Naive B cell (primary cell): ENCODE results near the gene CDADC1. TPM values are rescaled to one million over a fixed set of nuclear protein-coding genes. Genes with fewer than 3 reads are reported as not detected.

Experiments
- ATAC-seq, 2 donors: fragments of 150-1000 bp; cut with Tn5 transposase; 2 replicates each; pipeline ENCODE4 v1.10.0; 2021; ENCODE audit warnings: low read depth in 2 of 2, mild to moderate bottlenecking in 2 of 2, moderate library complexity in 2 of 2
- DNase-seq: peaks from one replicate; pipeline ENCODE4 v3.0.0; 2022
- H3K27ac Mint-ChIP-seq, 6 donors: one replicate each; pipeline ENCODE4 v1.8.0; 2020 to 2022; ENCODE audit warnings: mild to moderate bottlenecking in 6 of 6, mixed read lengths in 6 of 6, moderate library complexity in 5 of 6, inconsistent platforms in 2 of 6
- H3K27me3 Mint-ChIP-seq, 3 donors: one replicate each; pipeline ENCODE4 v1.8.0; 2021 to 2022; ENCODE audit warnings: mixed read lengths in 3 of 3, mild to moderate bottlenecking in 1 of 3
- H3K36me3 Mint-ChIP-seq, 2 donors: one replicate each; pipeline ENCODE4 v1.8.0; 2020 to 2022; ENCODE audit warnings: mixed read lengths in 2 of 2, inconsistent platforms in 1 of 2, mild to moderate bottlenecking in 1 of 2
- H3K4me1 Mint-ChIP-seq, 3 donors: one replicate each; pipeline ENCODE4 v1.8.0; 2020 to 2022; ENCODE audit warnings: mixed read lengths in 3 of 3, inconsistent platforms in 1 of 3, mild to moderate bottlenecking in 1 of 3, moderate library complexity in 1 of 3
- H3K4me3 Mint-ChIP-seq, 8 donors: one replicate each; pipeline ENCODE4 v1.8.0; 2020 to 2022; ENCODE audit warnings: mild to moderate bottlenecking in 8 of 8, mixed read lengths in 8 of 8, moderate library complexity in 8 of 8, inconsistent platforms in 2 of 8
- H3K9me3 Mint-ChIP-seq, 7 donors: one replicate each; pipeline ENCODE4 v1.8.0; 2020 to 2022; ENCODE audit warnings: mixed read lengths in 7 of 7, mild to moderate bottlenecking in 5 of 7, inconsistent platforms in 2 of 7, moderate library complexity in 1 of 7
- polyA plus RNA-seq, 6 donors: library from polyadenylated mRNA; unstranded; fragments of 300-500 nt; fragmentation: Illumina TruSeq; gene quantifications; one replicate each; pipeline ENCODE4 v1.2.3, GENCODE V29; 2021; ENCODE audit warnings: low read depth in 6 of 6

The CDADC1 gene
- polyA plus RNA-seq = 1 to 10 TPM; 1.8 to 8.0 (median 6.0) TPM

DNA sequence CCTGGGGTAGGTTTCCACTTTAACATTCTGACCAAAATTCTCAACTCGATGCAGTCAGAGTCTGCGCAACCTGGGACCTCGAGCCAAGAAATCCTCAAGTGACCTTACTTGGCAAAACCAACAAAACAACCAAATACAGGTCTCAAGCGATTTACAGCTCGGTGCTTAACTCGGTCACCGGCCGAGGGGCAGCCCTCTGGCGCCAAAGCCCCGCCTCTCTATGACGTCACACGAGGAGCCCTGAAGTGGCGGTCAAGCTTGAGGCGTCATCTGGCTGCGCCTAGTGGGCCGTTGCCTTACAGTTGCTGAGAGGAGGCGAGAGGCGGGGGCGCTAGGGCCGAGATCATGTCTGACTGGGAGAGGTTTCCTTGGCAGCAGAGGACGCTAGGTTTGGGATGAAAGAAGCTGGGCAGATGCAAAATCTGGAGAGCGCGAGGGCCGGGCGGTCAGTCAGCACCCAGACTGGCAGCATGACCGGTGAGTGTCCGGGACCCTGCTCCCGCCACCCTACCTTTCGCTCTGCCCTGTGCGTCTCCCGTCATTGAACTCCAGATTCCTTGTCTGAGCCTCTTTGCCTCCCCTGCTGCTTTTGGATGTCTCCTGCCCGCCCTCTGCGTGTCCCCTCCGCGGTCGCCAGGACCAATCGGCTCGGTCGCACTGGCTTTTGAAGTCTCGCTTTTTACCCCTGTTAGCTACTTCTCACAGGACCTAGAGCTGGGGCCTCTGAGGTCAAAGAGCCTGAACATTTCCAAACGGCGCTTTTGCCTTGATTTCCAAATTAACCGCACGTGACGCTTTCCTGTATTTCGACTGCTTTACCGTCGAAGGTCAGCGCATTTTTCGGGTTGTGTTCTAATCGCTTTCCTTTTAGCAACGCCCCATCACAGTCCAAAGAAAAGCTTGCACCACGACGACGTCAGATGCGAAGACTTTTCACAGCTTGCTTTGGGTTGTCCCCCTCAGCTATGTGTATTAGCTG lies at the start of gene CDADC1:
Gene CDADC1 (plus strand): TSS at position 283 of the 979 bp plus-strand sequence. CDS start 113 bp downstream, at position 396.
- H3K27me3 Mint-ChIP-seq = peaks cover 0 to 7% (median 7%) of the 10 kb centered on the region in 3 donors
- peaks cover 0 to 3% of the 10 kb centered on the region in 2 donors for H3K36me3 Mint-ChIP-seq
- no peaks in the 10 kb centered on the region for H3K9me3 Mint-ChIP-seq
- H3K4me3 Mint-ChIP-seq = peak within 1 kb of the TSS; percentile 97 to 100 (median 98)
- ATAC-seq (peak; percentile 92), DNase-seq (peak; percentile 87)
- H3K27ac Mint-ChIP-seq = peak within 1 kb of the TSS; percentile 94 to 99 (median 98)
- H3K4me1 Mint-ChIP-seq = peaks cover 17 to 30% (median 21%) of the 10 kb centered on the region in 3 donors

DNA sequence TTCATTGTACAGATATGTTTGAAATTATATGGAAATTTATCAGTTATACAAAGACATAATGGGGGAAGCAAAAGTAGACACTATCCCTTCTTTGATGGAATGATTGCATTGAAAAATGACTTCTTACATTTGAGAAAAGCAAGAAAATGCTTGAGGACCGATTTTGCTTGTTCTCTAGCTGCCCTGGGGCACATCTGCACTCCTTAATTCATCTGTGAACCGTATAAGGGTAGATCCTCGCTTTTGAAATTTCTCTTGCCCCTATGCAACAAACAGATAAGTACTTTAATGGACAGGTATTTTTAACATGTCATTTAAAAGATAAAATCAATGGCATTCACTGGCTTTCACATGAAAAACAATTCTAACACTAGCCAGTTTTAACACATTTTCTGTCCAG lies 41.1 kb upstream of the CDADC1 start:
- no peak overlapping the region for H3K4me3 Mint-ChIP-seq
- H3K27me3 Mint-ChIP-seq = no peaks in the 10 kb centered on the region
- DNase-seq (no peak), ATAC-seq (no peak)
- peaks cover 11 to 15% of the 10 kb centered on the region in 2 donors for H3K36me3 Mint-ChIP-seq
- H3K27ac Mint-ChIP-seq = no peak overlapping the region
- H3K4me1 Mint-ChIP-seq = no peaks in the 10 kb centered on the region
- H3K9me3 Mint-ChIP-seq = no peaks in the 10 kb centered on the region

DNA sequence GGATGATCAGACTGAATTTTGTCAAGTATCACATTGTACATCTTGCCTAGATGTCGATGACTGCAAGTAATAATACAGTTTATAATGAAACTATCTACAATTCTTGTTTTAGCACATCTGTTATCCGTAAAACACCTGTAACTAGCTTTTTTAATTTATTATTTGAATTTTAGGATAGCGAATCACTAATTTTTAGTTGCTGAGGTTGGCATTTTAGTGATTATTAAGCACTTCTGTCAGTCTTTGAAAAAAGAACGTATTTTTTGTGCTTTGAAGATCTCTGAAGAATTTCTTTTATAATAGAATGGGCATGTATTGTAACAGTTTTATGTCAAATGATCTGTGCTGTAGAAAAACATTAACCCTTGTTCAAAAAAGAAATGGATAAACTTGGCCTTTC lies 39.1 kb upstream of the CDADC1 start:
- Mint-ChIP-seq H3K4me3 (no peak overlapping the region), H3K9me3 (no peaks in the 10 kb centered on the region), H3K4me1 (peaks cover 1 to 4% (median 3%) of the 10 kb centered on the region in 3 donors), H3K27ac (no peak overlapping the region), H3K36me3 (peaks cover 11% of the 10 kb centered on the region in 2 donors), H3K27me3 (no peaks in the 10 kb centered on the region)
- ATAC-seq (no peak), DNase-seq (no peak)

DNA sequence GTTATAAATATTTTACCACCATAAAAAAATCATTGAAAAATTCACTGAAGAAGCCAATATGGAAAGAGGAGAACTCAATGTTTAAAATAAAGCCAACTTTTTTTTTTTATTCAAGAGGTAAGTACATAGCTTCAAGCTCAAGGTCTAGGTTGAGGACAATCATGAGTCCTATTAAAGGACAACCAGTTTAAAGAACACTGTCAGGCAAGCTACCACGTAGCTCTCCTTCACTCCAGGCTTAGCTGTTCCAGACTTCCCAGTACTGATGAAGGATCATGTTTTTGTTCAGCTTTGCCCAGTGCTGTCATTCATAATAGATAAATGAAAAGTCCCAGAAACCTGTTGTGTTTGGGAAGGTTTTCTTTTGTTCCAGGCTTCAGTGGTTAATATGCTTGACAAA lies 37.6 kb upstream of the CDADC1 start:
- no peak overlapping the region for H3K27ac Mint-ChIP-seq
- no peaks in the 10 kb centered on the region for H3K27me3 Mint-ChIP-seq
- peaks cover 14 to 19% (median 16%) of the 10 kb centered on the region in 3 donors for H3K4me1 Mint-ChIP-seq
- peaks cover 0 to 3% (median under 1%) of the 10 kb centered on the region in 7 donors for H3K9me3 Mint-ChIP-seq
- DNase-seq (no peak), ATAC-seq (no peak)
- peaks cover 7 to 11% of the 10 kb centered on the region in 2 donors for H3K36me3 Mint-ChIP-seq
- no peak overlapping the region for H3K4me3 Mint-ChIP-seq

GRCh38 chr13:49210669-49211068 lies 37.1 kb upstream of the CDADC1 start:
- Mint-ChIP-seq H3K27ac (no peak overlapping the region), H3K27me3 (no peaks in the 10 kb centered on the region), H3K9me3 (peaks cover 0 to 6% (median 2%) of the 10 kb centered on the region in 7 donors), H3K4me3 (no peak overlapping the region), H3K36me3 (peaks cover 7 to 8% of the 10 kb centered on the region in 2 donors), H3K4me1 (peaks cover 17 to 22% (median 18%) of the 10 kb centered on the region in 3 donors)
- DNase-seq = no peak
- ATAC-seq = no peak

DNA sequence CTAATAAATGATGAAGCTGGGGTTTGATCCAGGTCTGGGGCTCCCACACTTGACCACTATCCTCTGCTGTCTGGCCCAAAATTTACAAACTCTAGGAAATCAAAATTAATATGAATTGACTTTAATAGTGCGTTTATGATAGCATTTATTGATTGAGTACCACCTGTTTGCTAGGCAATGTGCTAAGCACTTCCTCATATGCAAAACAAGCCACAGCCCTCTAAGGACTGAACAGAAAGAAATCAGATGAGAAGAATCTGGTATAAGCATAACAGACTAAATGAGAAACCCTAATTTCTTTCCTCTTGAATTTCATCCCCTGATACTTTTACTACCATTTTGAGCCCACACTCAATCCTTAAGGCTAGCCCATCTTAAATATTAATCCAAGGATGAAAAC lies 34.2 kb upstream of the CDADC1 start:
- Mint-ChIP-seq H3K27me3 (peaks cover 21 to 23% (median 22%) of the 10 kb centered on the region in 3 donors), H3K27ac (peak overlapping the region in 1 of 6 donors; percentile 42), H3K4me1 (peaks cover 23 to 28% (median 26%) of the 10 kb centered on the region in 3 donors), H3K36me3 (peaks cover 0 to 19% of the 10 kb centered on the region in 2 donors), H3K9me3 (peaks cover 0 to 26% (median 7%) of the 10 kb centered on the region in 7 donors), H3K4me3 (peak overlapping the region in 2 of 8 donors; percentile 0 to 55)
- DNase-seq (no peak), ATAC-seq (peak; percentile 43 to 51)

GRCh38 chr13:49213997-49214916 lies 33.5 kb upstream of the CDADC1 start:
- H3K27me3 Mint-ChIP-seq = peaks cover 25 to 30% (median 28%) of the 10 kb centered on the region in 3 donors
- ATAC-seq = no peak
- H3K27ac Mint-ChIP-seq = peak overlapping the region in 2 of 6 donors; percentile 38 to 42
- H3K36me3 Mint-ChIP-seq = peaks cover 0 to 19% of the 10 kb centered on the region in 2 donors
- DNase-seq = no peak
- peak overlapping the region in 4 of 8 donors; percentile 0 to 57 (median 38) for H3K4me3 Mint-ChIP-seq
- peaks cover 0 to 26% (median 7%) of the 10 kb centered on the region in 7 donors for H3K9me3 Mint-ChIP-seq
- H3K4me1 Mint-ChIP-seq = peaks cover 23 to 28% (median 26%) of the 10 kb centered on the region in 3 donors

GRCh38 chr13:49214917-49215376 lies 32.8 kb upstream of the CDADC1 start:
- Mint-ChIP-seq H3K9me3 (peaks cover 0 to 26% (median 7%) of the 10 kb centered on the region in 7 donors), H3K27me3 (peaks cover 30 to 35% (median 34%) of the 10 kb centered on the region in 3 donors), H3K4me3 (peak overlapping the region in 5 of 8 donors; percentile 16 to 57 (median 29)), H3K4me1 (peaks cover 23 to 31% (median 28%) of the 10 kb centered on the region in 3 donors), H3K36me3 (peaks cover 0 to 19% of the 10 kb centered on the region in 2 donors), H3K27ac (peak overlapping the region in 3 of 6 donors; percentile 32 to 90 (median 38))
- peak; percentile 27 for DNase-seq
- ATAC-seq = peak; percentile 81 to 86

DNA sequence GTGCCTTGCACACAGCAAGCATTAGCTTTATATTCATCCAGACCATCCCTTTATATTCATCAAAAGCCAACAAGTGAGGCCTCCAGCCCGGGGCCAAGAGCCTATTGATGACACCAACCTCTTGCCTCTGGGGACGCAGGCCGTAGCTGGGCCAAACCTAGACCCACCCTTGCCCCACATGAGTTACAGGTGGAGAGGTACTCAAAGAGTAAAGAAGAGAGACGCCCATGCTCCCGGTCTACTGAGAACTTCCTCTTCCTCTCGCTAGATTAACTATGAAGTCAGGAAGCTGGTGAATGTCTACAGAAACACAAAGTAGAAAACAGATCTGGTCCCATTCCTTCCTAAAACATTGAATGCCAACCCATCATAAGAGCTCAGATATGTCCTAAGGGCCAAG lies 31.4 kb upstream of the CDADC1 start:
- Mint-ChIP-seq H3K27ac (no peak overlapping the region), H3K36me3 (peaks cover 0 to 22% of the 10 kb centered on the region in 2 donors)

GRCh38 chr13:49217962-49218492 lies 29.7 kb upstream of the CDADC1 start:
- ATAC-seq (no peak), DNase-seq (no peak)
- H3K9me3 Mint-ChIP-seq = peaks cover 0 to 26% (median 7%) of the 10 kb centered on the region in 7 donors
- H3K36me3 Mint-ChIP-seq = peaks cover 0 to 25% of the 10 kb centered on the region in 2 donors
- H3K4me3 Mint-ChIP-seq = peak overlapping the region in 7 of 8 donors; percentile 13 to 77 (median 57)
- H3K27ac Mint-ChIP-seq = peak overlapping the region in 2 of 6 donors; percentile 42 to 84
- H3K27me3 Mint-ChIP-seq = peaks cover 46 to 55% (median 54%) of the 10 kb centered on the region in 3 donors
- H3K4me1 Mint-ChIP-seq = peaks cover 23 to 35% (median 34%) of the 10 kb centered on the region in 3 donors

More for the DNA sequence above, 31.4 kb upstream of the CDADC1 start:
- Mint-ChIP-seq H3K27me3 (peaks cover 31 to 39% (median 38%) of the 10 kb centered on the region in 3 donors), H3K4me1 (peaks cover 23 to 33% (median 32%) of the 10 kb centered on the region in 3 donors), H3K9me3 (peaks cover 0 to 26% (median 7%) of the 10 kb centered on the region in 7 donors), H3K4me3 (peak overlapping the region in 1 of 8 donors; percentile 4)
- DNase-seq (no peak), ATAC-seq (no peak)

- H3K27ac Mint-ChIP-seq = peak overlapping the region in 3 of 6 donors; percentile 42 to 84 (median 50)
- H3K4me1 Mint-ChIP-seq = peaks cover 21 to 33% (median 31%) of the 10 kb centered on the region in 3 donors
- DNase-seq = no peak
- peaks cover 0 to 25% of the 10 kb centered on the region in 2 donors for H3K36me3 Mint-ChIP-seq
- H3K9me3 Mint-ChIP-seq = peaks cover 0 to 26% (median 7%) of the 10 kb centered on the region in 7 donors
- peak overlapping the region in 6 of 8 donors; percentile 25 to 73 (median 50) for H3K4me3 Mint-ChIP-seq
- no peak for ATAC-seq
- peaks cover 47 to 55% (median 54%) of the 10 kb centered on the region in 3 donors for H3K27me3 Mint-ChIP-seq
Observed at GRCh38 chr13:49218493-49219051, 29.2 kb upstream of the CDADC1 start.

GRCh38 chr13:49219647-49220035 lies 28.1 kb upstream of the CDADC1 start:
- Mint-ChIP-seq H3K27me3 (peaks cover 52 to 60% (median 54%) of the 10 kb centered on the region in 3 donors), H3K4me1 (peaks cover 12 to 25% (median 21%) of the 10 kb centered on the region in 3 donors), H3K36me3 (peaks cover 0 to 25% of the 10 kb centered on the region in 2 donors), H3K9me3 (peaks cover 0 to 26% (median 7%) of the 10 kb centered on the region in 7 donors), H3K4me3 (peak overlapping the region; percentile 58 to 84 (median 72)), H3K27ac (peak overlapping the region in 1 of 6 donors; percentile 15)
- DNase-seq (no peak), ATAC-seq (no peak)
